OCI-LY1 (cell line): ENCODE data around the gene SHROOM2.

Experiments used
- EZH2 ChIP-seq: fragments of 200-600 bp; sonication (generic), shearing (Covaris generic); IDR thresholded peaks from 2 replicates; pipeline ENCODE4 v1.8.0; 2017; ENCODE audit warnings: borderline replicate concordance, mixed run types, mild to moderate bottlenecking, antibody characterized with exemption, low read length, moderate library complexity, mixed read lengths
- TF ChIP-seq, protein P1 (sequence below): fragments of 200-600 bp; sonication (generic), shearing (Covaris generic); IDR thresholded peaks from 2 replicates; pipeline ENCODE4 v1.5.1; 2017; ENCODE audit warnings: mild to moderate bottlenecking, antibody characterized with exemption, low read length, moderate library complexity, mixed read lengths

DNA sequence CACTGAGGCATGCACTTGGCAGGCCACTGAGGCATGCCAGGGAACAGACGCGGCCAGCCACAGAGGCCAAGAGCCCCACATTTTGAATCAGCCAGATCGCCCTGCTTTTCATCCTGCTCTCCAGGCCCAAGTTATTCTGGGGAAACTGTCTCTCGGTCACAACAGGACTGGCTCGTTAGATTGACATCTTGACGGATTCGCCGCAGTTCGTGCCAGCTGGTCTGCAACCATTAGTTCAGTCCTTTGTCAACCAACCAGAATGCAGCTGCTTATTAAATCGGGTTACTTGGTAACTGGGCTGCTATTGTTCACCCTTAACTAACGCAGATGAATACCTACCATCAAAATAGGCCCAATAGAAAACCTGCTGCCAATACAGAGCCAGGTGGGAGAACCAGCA, 197.6 kb downstream of the SHROOM2 start:
- TF ChIP-seq, protein P1, sequence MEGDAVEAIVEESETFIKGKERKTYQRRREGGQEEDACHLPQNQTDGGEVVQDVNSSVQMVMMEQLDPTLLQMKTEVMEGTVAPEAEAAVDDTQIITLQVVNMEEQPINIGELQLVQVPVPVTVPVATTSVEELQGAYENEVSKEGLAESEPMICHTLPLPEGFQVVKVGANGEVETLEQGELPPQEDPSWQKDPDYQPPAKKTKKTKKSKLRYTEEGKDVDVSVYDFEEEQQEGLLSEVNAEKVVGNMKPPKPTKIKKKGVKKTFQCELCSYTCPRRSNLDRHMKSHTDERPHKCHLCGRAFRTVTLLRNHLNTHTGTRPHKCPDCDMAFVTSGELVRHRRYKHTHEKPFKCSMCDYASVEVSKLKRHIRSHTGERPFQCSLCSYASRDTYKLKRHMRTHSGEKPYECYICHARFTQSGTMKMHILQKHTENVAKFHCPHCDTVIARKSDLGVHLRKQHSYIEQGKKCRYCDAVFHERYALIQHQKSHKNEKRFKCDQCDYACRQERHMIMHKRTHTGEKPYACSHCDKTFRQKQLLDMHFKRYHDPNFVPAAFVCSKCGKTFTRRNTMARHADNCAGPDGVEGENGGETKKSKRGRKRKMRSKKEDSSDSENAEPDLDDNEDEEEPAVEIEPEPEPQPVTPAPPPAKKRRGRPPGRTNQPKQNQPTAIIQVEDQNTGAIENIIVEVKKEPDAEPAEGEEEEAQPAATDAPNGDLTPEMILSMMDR = no peak
- no peak for TF ChIP-seq EZH2
